Fibroblast of lung (primary cell): Measurements from ENCODE around the gene ADAMTS17. TPM values are rescaled to one million over a fixed set of nuclear protein-coding genes. Genes with fewer than 3 reads are reported as not detected.

Source experiments
- DNase-seq, 2 donors: peaks; one replicate each; pipeline versions ENCODE4 v3.0.0 to v3.0.0-alpha.2; 2010; ENCODE audit warnings: low read depth in 2 of 2
- H2AFZ ChIP-seq: 2 replicates; pipeline ENCODE4 v1.5.1; 2012; ENCODE audit warnings: low read length, control low read depth, inconsistent platforms
- H3K27ac ChIP-seq: 2 replicates; pipeline ENCODE4 v1.5.1; 2011; ENCODE audit warnings: low read length, control low read depth; ENCODE audit not compliant: insufficient read depth
- H3K27me3 ChIP-seq: 2 replicates; pipeline ENCODE4 v1.5.1; 2011; ENCODE audit warnings: mild to moderate bottlenecking, low read length; ENCODE audit not compliant: control insufficient read depth, insufficient read depth
- H3K36me3 ChIP-seq: 2 replicates; pipeline ENCODE4 v1.5.1; 2011; ENCODE audit warnings: low read length; ENCODE audit not compliant: control insufficient read depth, insufficient read depth
- H3K4me1 ChIP-seq: 2 replicates; pipeline ENCODE4 v1.5.1; 2011; ENCODE audit warnings: low read length; ENCODE audit not compliant: control insufficient read depth, insufficient read depth; ENCODE audit errors: extremely low read depth
- H3K4me2 ChIP-seq: 2 replicates; pipeline ENCODE4 v1.5.1; 2011; ENCODE audit warnings: low read length, control low read depth; ENCODE audit not compliant: insufficient read depth; ENCODE audit errors: extremely low read depth
- H3K4me3 ChIP-seq, 4 experiments: fragments of 200-600 bp in 1 of 4; sonication (generic) in 1 of 4; replicated peaks in 1 of 4; 2 replicates each; pipeline ENCODE4 v1.5.1; 2011 to 2016; ENCODE audit warnings: low read length in 4 of 4, low read depth in 3 of 4, mild to moderate bottlenecking in 3 of 4, control low read depth in 2 of 4, inconsistent platforms in 1 of 4, mixed read lengths in 1 of 4; ENCODE audit not compliant: insufficient read depth in 1 of 4; ENCODE audit errors: control extremely low read depth in 1 of 4
- H3K79me2 ChIP-seq: 2 replicates; pipeline ENCODE4 v1.5.1; 2012; ENCODE audit warnings: mild to moderate bottlenecking, low read length, inconsistent platforms; ENCODE audit not compliant: control insufficient read depth, insufficient read depth
- H3K9ac ChIP-seq: 2 replicates; pipeline ENCODE4 v1.5.1; 2011; ENCODE audit warnings: mild to moderate bottlenecking, low read length, control low read depth; ENCODE audit not compliant: insufficient read depth
- H3K9me3 ChIP-seq: 2 replicates; pipeline ENCODE4 v1.5.1; 2012; ENCODE audit warnings: low read depth, low read length; ENCODE audit not compliant: control insufficient read depth, insufficient read depth
- H4K20me1 ChIP-seq: 2 replicates; pipeline ENCODE4 v1.5.1; 2011; ENCODE audit warnings: low read length; ENCODE audit not compliant: control insufficient read depth, insufficient read depth; ENCODE audit errors: extremely low read depth
- EZH2 ChIP-seq: IDR thresholded peaks from 2 replicates; pipeline ENCODE4 v1.5.1; 2012; ENCODE audit warnings: low read length, control low read depth, mild to moderate bottlenecking; ENCODE audit errors: missing control alignments
- polyA plus RNA-seq, 2 donors: library from polyadenylated mRNA; depleted of rRNA in 1 of 2; stranded (reverse) in 1 of 2; unstranded in 1 of 2; fragments of >200 nt; gene quantifications; 2 replicates each; pipeline ENCODE4 v1.2.1, GENCODE V29; 2011 to 2012; ENCODE audit warnings: missing spikeins in 1 of 2
- total RNA-seq: library from RNA; depleted of rRNA; stranded (reverse); fragments of >200 nt; gene quantifications from 2 replicates; pipeline ENCODE4 v1.2.1, GENCODE V29; 2014
- TF ChIP-seq, protein P1 (sequence below), 2 donors: IDR thresholded peaks in 1 of 2; conservative IDR thresholded peaks in 1 of 2; 1 replicate in 1 of 2; 2 replicates in 1 of 2; pipeline ENCODE4 v1.5.1; 2011 to 2012; ENCODE audit warnings: low read length in 2 of 2, control low read depth in 1 of 2, inconsistent platforms in 1 of 2, low read depth in 1 of 2, mild to moderate bottlenecking in 1 of 2

The ADAMTS17 gene
- total and polyA plus RNA-seq, 2 donors (not counting 1 experiment from before 2014, with no cell fraction given) = 0.09 to 0.17 TPM

DNA sequence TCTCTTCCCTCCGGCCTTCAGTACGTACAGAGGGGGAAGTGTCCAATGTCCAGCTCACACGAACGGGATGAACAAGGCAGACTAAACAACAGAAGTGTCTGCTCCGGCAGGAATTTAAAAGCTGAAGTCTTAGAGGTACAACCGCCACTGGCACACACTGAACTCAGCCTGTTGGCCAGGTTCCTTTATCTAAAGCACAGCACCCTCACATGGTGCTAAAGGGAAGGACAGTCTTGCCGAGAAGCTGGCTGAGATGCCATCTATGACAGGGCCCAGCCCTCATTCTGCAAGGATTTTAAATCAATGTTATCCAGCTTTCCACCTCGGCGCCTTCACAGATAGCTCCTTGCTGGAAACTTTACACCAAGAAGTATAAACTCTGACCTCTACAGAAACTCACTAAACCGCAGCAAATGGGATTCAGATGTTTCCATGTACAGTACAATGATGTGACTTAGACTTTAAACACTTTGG, 2.8 kb downstream of the ADAMTS17 start:
- H3K36me3 ChIP-seq = no peaks in the 10 kb centered on the region
- no peak overlapping the region for H3K4me3 ChIP-seq
- peak; percentile 48 to 79 for DNase-seq
- H4K20me1 ChIP-seq = no peaks in the 10 kb centered on the region
- no peak overlapping the region for H3K9ac ChIP-seq
- H3K27ac ChIP-seq = no peak overlapping the region
- no peaks in the 10 kb centered on the region for H3K9me3 ChIP-seq
- H3K27me3 ChIP-seq = no peaks in the 10 kb centered on the region
- TF ChIP-seq EZH2 = no peak
- TF ChIP-seq, protein P1, sequence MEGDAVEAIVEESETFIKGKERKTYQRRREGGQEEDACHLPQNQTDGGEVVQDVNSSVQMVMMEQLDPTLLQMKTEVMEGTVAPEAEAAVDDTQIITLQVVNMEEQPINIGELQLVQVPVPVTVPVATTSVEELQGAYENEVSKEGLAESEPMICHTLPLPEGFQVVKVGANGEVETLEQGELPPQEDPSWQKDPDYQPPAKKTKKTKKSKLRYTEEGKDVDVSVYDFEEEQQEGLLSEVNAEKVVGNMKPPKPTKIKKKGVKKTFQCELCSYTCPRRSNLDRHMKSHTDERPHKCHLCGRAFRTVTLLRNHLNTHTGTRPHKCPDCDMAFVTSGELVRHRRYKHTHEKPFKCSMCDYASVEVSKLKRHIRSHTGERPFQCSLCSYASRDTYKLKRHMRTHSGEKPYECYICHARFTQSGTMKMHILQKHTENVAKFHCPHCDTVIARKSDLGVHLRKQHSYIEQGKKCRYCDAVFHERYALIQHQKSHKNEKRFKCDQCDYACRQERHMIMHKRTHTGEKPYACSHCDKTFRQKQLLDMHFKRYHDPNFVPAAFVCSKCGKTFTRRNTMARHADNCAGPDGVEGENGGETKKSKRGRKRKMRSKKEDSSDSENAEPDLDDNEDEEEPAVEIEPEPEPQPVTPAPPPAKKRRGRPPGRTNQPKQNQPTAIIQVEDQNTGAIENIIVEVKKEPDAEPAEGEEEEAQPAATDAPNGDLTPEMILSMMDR (conservative IDR thresholded peaks at IDR 0.05 in 1 of 2, IDR thresholded peaks at IDR 0.05 in 1 of 2; ENCODE audit: low read depth in 1 of 2, low read length in 2 of 2) = peak in 1 of 2 donors; percentile 31
- no peaks in the 10 kb centered on the region for H3K4me1 ChIP-seq
- H3K79me2 ChIP-seq = no peaks in the 10 kb centered on the region
- no peak overlapping the region for H3K4me2 ChIP-seq
- no peak overlapping the region for H2AFZ ChIP-seq

DNA sequence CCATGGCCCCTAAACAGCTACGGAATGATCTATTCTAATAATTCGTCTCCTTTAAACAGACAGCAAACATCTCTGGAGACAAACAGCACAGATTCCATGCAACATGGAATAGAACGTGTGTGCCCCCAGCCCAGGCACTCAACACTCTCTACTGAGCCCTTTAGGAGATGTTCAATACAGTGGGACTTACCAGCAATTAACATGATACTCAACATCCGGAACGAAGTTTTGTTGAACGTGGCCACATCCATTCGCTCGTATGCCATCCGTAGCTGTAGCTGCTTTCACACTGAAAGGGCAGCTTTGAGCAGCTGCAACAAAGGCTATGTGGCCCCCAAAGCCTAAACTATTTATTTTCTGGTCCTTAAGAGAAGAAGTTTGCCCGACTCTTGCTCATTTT, 3.5 kb downstream of the ADAMTS17 start:
- DNase-seq = no peak
- Histone ChIP-seq H3K27ac (no peak overlapping the region), H3K9ac (no peak overlapping the region), H3K4me1 (no peaks in the 10 kb centered on the region), H3K79me2 (no peaks in the 10 kb centered on the region), H4K20me1 (no peaks in the 10 kb centered on the region), H2AFZ (no peak overlapping the region), H3K36me3 (no peaks in the 10 kb centered on the region), H3K4me2 (no peak overlapping the region), H3K9me3 (no peaks in the 10 kb centered on the region), H3K4me3 (no peak overlapping the region), H3K27me3 (no peaks in the 10 kb centered on the region)
- TF ChIP-seq, protein P1 (conservative IDR thresholded peaks at IDR 0.05 in 1 of 2, IDR thresholded peaks at IDR 0.05 in 1 of 2; ENCODE audit: low read depth in 1 of 2, low read length in 2 of 2) = no peak
- no peak for TF ChIP-seq EZH2

DNA sequence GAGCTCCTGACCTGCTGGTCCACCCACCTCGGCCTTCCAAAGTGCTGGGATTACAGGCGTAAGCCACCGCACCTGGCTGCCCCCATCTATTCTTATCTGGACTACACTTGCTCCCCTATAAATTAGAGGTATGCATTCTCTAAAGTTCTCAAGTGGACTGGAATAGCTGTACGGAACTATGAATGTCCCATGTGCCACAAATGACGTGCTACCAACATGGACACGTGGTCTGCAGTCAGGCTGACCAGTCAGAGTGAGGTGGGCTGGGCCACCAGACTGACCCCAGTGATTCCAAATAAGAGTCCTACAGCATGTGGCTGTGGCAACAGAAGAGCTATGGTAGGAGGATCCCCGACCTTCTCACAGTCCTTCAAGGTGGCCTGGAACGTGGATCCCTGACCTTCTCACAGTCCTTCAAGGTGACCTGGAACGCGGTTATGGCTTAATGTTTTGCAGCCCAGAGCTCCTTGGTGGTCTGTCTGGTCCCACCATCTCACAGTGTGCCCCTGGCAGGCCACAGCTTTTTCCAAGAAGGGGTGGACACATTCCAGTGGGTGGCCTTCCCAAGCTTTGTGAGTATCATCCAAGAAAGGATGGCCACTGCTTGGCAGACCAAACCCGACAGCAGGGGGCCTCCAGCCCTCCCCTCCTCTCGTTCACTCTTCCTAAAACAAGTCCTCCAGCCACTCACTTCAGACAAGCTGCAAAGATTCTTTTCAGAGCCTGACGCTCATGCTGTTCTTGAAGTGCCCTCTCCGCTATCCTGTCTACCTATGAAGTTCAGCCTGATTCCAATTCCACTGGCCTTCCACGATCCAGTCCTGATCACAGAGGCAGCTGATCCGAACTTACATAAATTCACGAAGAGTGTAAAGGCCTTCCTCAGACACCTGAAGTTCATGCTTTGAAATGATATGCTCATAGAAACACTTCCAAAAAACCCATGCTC, 4.4 kb downstream of the ADAMTS17 start:
- no peak overlapping the region for H3K9ac ChIP-seq
- DNase-seq = no peak
- no peaks in the 10 kb centered on the region for H4K20me1 ChIP-seq
- H3K4me3 ChIP-seq = no peak overlapping the region
- TF ChIP-seq, protein P1 (conservative IDR thresholded peaks at IDR 0.05 in 1 of 2, IDR thresholded peaks at IDR 0.05 in 1 of 2; ENCODE audit: low read depth in 1 of 2, low read length in 2 of 2) = no peak
- H3K4me2 ChIP-seq = no peak overlapping the region
- H3K27ac ChIP-seq = no peak overlapping the region
- H2AFZ ChIP-seq = no peak overlapping the region
- no peaks in the 10 kb centered on the region for H3K36me3 ChIP-seq
- no peaks in the 10 kb centered on the region for H3K79me2 ChIP-seq
- H3K4me1 ChIP-seq = no peaks in the 10 kb centered on the region
- H3K9me3 ChIP-seq = no peaks in the 10 kb centered on the region
- no peaks in the 10 kb centered on the region for H3K27me3 ChIP-seq
